MM.1S (cell line): ENCODE data around the gene RAVER2.

Experiments
- DNase-seq: peaks from one replicate; pipeline ENCODE4 v3.0.0-alpha.2; 2015
- H2AFZ ChIP-seq: fragments of 300-600 bp; sonication (generic); 2 replicates; pipeline ENCODE4 v1.6.0; 2016; ENCODE audit warnings: antibody characterized with exemption, low read length
- H3F3A ChIP-seq: fragments of 300-600 bp; sonication (generic); 2 replicates; pipeline ENCODE4 v1.6.1; 2016; ENCODE audit warnings: mild to moderate bottlenecking, antibody characterized with exemption, low read length, moderate library complexity, mixed read lengths; ENCODE audit not compliant: insufficient read depth
- H3K27ac ChIP-seq: fragments of 300-600 bp; sonication (generic); 2 replicates; pipeline ENCODE4 v1.5.1; 2016; ENCODE audit warnings: mild to moderate bottlenecking, low read length
- H3K27me3 ChIP-seq: fragments of 300-600 bp; sonication (generic); replicated peaks from 2 replicates; pipeline ENCODE4 v1.6.0; 2016; ENCODE audit warnings: low read length; ENCODE audit not compliant: insufficient read depth
- H3K36me3 ChIP-seq: fragments of 300-600 bp; sonication (generic); replicated peaks from 2 replicates; pipeline ENCODE4 v1.6.1; 2016; ENCODE audit warnings: mild to moderate bottlenecking, low read length, mixed read lengths; ENCODE audit not compliant: insufficient read depth
- H3K4me1 ChIP-seq: fragments of 300-600 bp; sonication (generic); 2 replicates; pipeline ENCODE4 v1.6.1; 2016; ENCODE audit warnings: low read length, mixed read lengths
- H3K4me2 ChIP-seq: fragments of 300-600 bp; sonication (generic); 2 replicates; pipeline ENCODE4 v1.6.0; 2016; ENCODE audit warnings: low read depth, low read length
- H3K4me3 ChIP-seq: fragments of 300-600 bp; sonication (generic); 2 replicates; pipeline ENCODE4 v1.5.1; 2016; ENCODE audit warnings: low read length, mixed read lengths
- H3K79me2 ChIP-seq: fragments of 300-600 bp; sonication (generic); 2 replicates; pipeline ENCODE4 v1.6.1; 2016; ENCODE audit warnings: mixed run types, low read length, mixed read lengths
- H3K9ac ChIP-seq: fragments of 300-600 bp; sonication (generic); 2 replicates; pipeline ENCODE4 v1.6.1; 2016; ENCODE audit warnings: low read length, mixed read lengths
- H3K9me2 ChIP-seq: fragments of 300-600 bp; sonication (generic); replicated peaks from 2 replicates; pipeline ENCODE4 v1.6.1; 2016; ENCODE audit warnings: mild to moderate bottlenecking, low read length, mixed read lengths; ENCODE audit not compliant: insufficient read depth
- H3K9me3 ChIP-seq: fragments of 300-600 bp; sonication (generic); replicated peaks from 2 replicates; pipeline ENCODE4 v1.6.1; 2016; ENCODE audit warnings: mild to moderate bottlenecking, low read length, mixed read lengths; ENCODE audit not compliant: insufficient read depth
- H4K20me1 ChIP-seq: fragments of 300-600 bp; sonication (generic); 2 replicates; pipeline ENCODE4 v1.6.1; 2016; ENCODE audit warnings: mild to moderate bottlenecking, low read length, moderate library complexity, mixed read lengths; ENCODE audit not compliant: insufficient read depth
- EZH2 ChIP-seq: fragments of 300-600 bp; sonication (generic); optimal IDR thresholded peaks from 2 replicates; pipeline ENCODE3; 2017; ENCODE audit warnings: low read depth, mild to moderate bottlenecking, antibody characterized with exemption, low read length, mixed read lengths
- EZH2phosphoT487 ChIP-seq: fragments of 300-600 bp; sonication (generic); IDR thresholded peaks from 2 replicates; pipeline ENCODE4 v1.6.1; 2018; ENCODE audit warnings: antibody characterized with exemption, low read length
- TF ChIP-seq, protein P1 (sequence below): fragments of 300-600 bp; sonication (generic); IDR thresholded peaks from 2 replicates; pipeline ENCODE4 v1.5.1; 2016; ENCODE audit warnings: antibody characterized with exemption, low read length, mixed read lengths

Gene RAVER2

DNA sequence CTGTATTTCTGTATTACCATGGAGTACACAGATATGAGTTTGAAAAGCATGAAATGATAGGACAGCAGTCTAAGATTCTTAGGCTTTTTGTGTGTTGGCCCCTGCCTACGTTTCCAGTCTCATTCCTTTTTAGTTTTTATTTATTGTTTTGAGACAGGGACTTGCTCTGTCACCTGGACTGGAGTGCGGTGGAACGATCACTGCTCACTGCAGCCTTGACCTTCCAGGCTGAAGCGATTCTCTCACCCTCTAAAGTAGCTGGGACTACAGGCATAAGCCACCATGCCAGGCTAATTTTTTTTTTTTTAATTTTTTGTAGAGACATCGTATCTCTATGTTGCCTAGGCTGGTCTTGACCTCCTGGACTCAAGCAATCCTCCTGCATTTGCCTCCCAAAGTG is 3.8 kb downstream of the RAVER2 start:
- H3K36me3 ChIP-seq = 0 out of 2 replicates have a peak, but pooled peaks cover 4% of the 10 kb centered on the region
- no peak overlapping the region for H3K4me2 ChIP-seq
- no peak overlapping the region for H3K9ac ChIP-seq
- DNase-seq = no peak
- no peaks in the 10 kb centered on the region for H3K27me3 ChIP-seq
- no peaks in the 10 kb centered on the region; the same call in 1 of the 2 replicates for H4K20me1 ChIP-seq
- no peak overlapping the region for H3K4me3 ChIP-seq
- H2AFZ ChIP-seq = no peak overlapping the region
- TF ChIP-seq, protein P1, sequence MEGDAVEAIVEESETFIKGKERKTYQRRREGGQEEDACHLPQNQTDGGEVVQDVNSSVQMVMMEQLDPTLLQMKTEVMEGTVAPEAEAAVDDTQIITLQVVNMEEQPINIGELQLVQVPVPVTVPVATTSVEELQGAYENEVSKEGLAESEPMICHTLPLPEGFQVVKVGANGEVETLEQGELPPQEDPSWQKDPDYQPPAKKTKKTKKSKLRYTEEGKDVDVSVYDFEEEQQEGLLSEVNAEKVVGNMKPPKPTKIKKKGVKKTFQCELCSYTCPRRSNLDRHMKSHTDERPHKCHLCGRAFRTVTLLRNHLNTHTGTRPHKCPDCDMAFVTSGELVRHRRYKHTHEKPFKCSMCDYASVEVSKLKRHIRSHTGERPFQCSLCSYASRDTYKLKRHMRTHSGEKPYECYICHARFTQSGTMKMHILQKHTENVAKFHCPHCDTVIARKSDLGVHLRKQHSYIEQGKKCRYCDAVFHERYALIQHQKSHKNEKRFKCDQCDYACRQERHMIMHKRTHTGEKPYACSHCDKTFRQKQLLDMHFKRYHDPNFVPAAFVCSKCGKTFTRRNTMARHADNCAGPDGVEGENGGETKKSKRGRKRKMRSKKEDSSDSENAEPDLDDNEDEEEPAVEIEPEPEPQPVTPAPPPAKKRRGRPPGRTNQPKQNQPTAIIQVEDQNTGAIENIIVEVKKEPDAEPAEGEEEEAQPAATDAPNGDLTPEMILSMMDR = no peak
- no peak for TF ChIP-seq EZH2
- TF ChIP-seq EZH2phosphoT487 = no peak
- peaks cover 15% of the 10 kb centered on the region; the same call in 1 of the 2 replicates for H3F3A ChIP-seq
- H3K9me3 ChIP-seq = no peaks in the 10 kb centered on the region
- H3K9me2 ChIP-seq = no peaks in the 10 kb centered on the region
- H3K4me1 ChIP-seq = peaks cover 13% of the 10 kb centered on the region
- peaks cover 72% of the 10 kb centered on the region for H3K79me2 ChIP-seq
- no peak overlapping the region for H3K27ac ChIP-seq

DNA sequence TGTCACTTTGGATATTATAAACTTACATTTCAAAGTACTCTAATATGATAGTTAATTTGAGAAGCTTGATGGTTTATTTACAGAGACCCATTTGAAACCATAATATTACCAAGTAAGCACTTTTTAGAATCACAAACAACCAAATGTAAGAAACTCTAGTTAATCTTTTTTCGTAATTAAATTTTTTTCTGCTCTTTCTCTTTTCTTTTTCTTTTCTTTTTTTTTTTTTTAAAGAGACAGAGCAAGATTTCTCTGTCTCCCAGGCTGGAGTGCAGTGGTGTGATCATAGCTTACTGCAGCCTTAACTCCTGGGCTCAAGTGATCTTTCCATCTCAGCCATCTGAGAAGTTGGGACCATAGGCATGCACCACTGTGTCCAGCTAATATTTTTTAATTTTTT is 5.2 kb downstream of the RAVER2 start:
- peaks cover 10% of the 10 kb centered on the region for H3K4me1 ChIP-seq
- H2AFZ ChIP-seq = no peak overlapping the region
- H3K4me2 ChIP-seq = peak overlapping the region; percentile 0; the same call in 1 of the 2 replicates
- H3K9me2 ChIP-seq = no peaks in the 10 kb centered on the region
- H3K4me3 ChIP-seq = no peak overlapping the region
- 0 out of 2 replicates have a peak, but pooled peaks cover 4% of the 10 kb centered on the region for H3K36me3 ChIP-seq
- no peak for DNase-seq
- no peaks in the 10 kb centered on the region for H3K9me3 ChIP-seq
- H3K27ac ChIP-seq = no peak overlapping the region
- H3F3A ChIP-seq = peaks cover 11% of the 10 kb centered on the region; the same call in 1 of the 2 replicates
- peaks cover 86% of the 10 kb centered on the region for H3K79me2 ChIP-seq
- no peak overlapping the region for H3K9ac ChIP-seq
- TF ChIP-seq EZH2 (no peak), EZH2phosphoT487 (no peak)
- TF ChIP-seq, protein P1 = no peak
- H3K27me3 ChIP-seq = no peaks in the 10 kb centered on the region
- H4K20me1 ChIP-seq = no peaks in the 10 kb centered on the region; the same call in 1 of the 2 replicates

DNA sequence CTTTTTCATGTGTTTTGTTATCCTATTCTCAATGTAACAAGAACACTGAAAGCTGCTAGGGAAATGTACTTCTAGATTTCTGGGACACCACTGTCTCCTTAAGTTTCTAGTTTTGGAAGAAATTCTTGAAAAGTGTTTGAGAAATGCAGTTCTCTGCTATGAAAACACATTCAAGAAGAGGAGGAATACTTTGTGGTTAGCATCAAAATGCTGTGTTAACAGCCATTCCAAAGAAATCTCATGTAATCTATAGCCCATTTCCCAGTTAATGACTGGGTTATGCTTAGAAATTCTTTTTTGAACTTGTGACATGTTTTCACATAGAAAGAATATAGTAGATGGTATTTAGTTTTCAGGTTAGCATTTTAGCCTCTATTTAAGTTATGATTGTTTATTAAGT is 6.0 kb downstream of the RAVER2 start:
- Histone ChIP-seq H3K4me1 (peaks cover 10% of the 10 kb centered on the region), H3K27ac (no peak overlapping the region), H3F3A (peaks cover 4% of the 10 kb centered on the region; the same call in 1 of the 2 replicates), H3K9ac (no peak overlapping the region), H3K36me3 (0 out of 2 replicates have a peak, but pooled peaks cover 4% of the 10 kb centered on the region), H2AFZ (no peak overlapping the region), H3K79me2 (peaks cover 89% of the 10 kb centered on the region), H3K9me2 (no peaks in the 10 kb centered on the region), H3K27me3 (no peaks in the 10 kb centered on the region), H3K4me3 (no peak overlapping the region), H3K9me3 (no peaks in the 10 kb centered on the region), H3K4me2 (no peak overlapping the region), H4K20me1 (no peaks in the 10 kb centered on the region; the same call in 1 of the 2 replicates)
- no peak for TF ChIP-seq EZH2phosphoT487
- TF ChIP-seq, protein P1 = no peak
- TF ChIP-seq EZH2 = no peak
- no peak for DNase-seq
